RWPE2 (cell line): ENCODE data around the gene HP.

Experiments used
- ATAC-seq: fragments of 200-7000 bp; cut with Tn5 transposase; 3 replicates; pipeline ENCODE4 v1.9.1; 2021; ENCODE audit warnings: low read depth
- DNase-seq: peaks from one replicate; pipeline ENCODE4 v3.0.0-alpha.2; 2020; ENCODE audit warnings: low spot score
- H3K27ac ChIP-seq: fragments of 450-650 bp; 2 replicates; pipeline ENCODE4 v1.5.1; 2017; ENCODE audit warnings: mild to moderate bottlenecking; ENCODE audit not compliant: poor library complexity, severe bottlenecking
- H3K27me3 ChIP-seq: fragments of 250-450 bp; sonication (Bioruptor Pico); 2 replicates; pipeline ENCODE4 v1.5.1; 2021; ENCODE audit warnings: mild to moderate bottlenecking, moderate library complexity; ENCODE audit not compliant: insufficient read depth, poor library complexity, severe bottlenecking
- H3K36me3 ChIP-seq: fragments of 250-450 bp; sonication (Bioruptor Pico); 2 replicates; pipeline ENCODE4 v1.5.1; 2020; ENCODE audit warnings: low read depth, mild to moderate bottlenecking, moderate library complexity
- H3K4me1 ChIP-seq: fragments of 250-450 bp; sonication (Bioruptor Pico); 2 replicates; pipeline ENCODE4 v1.5.1; 2021; ENCODE audit warnings: mild to moderate bottlenecking, moderate library complexity; ENCODE audit not compliant: insufficient read depth, poor library complexity, severe bottlenecking
- H3K4me3 ChIP-seq: fragments of 250-450 bp; sonication (Bioruptor Pico); 2 replicates; pipeline ENCODE4 v1.5.1; 2021; ENCODE audit warnings: mild to moderate bottlenecking, moderate library complexity; ENCODE audit not compliant: severe bottlenecking
- H3K9me3 ChIP-seq: fragments of 250-450 bp; sonication (Bioruptor Pico); 2 replicates; pipeline ENCODE4 v1.5.1; 2021; ENCODE audit warnings: mild to moderate bottlenecking, moderate library complexity; ENCODE audit not compliant: severe bottlenecking
- CTCF ChIP-seq: fragments of 450-650 bp; IDR thresholded peaks from one replicate; pipeline ENCODE4 v1.5.1; 2017; ENCODE audit warnings: mild to moderate bottlenecking, moderate library complexity; ENCODE audit not compliant: poor library complexity, severe bottlenecking

The HP gene

GRCh38 chr16:72027669-72028378 is 26.5 kb upstream of the HP start:
- peaks cover 11% of the 10 kb centered on the region for H3K36me3 ChIP-seq
- no peak for TF ChIP-seq CTCF
- no peak for ATAC-seq

GRCh38 chr16:72029567-72030271 is 24.6 kb upstream of the HP start:
- H3K9me3 ChIP-seq, result no peaks in the 10 kb centered on the region
- no peaks in the 10 kb centered on the region for H3K4me1 ChIP-seq
- H3K4me3 ChIP-seq, result no peak overlapping the region
- no peak for ATAC-seq
- DNase-seq, result no peak
- peaks cover 4% of the 10 kb centered on the region for H3K36me3 ChIP-seq
- TF ChIP-seq CTCF, result no peak
- no peak overlapping the region for H3K27ac ChIP-seq
- no peaks in the 10 kb centered on the region for H3K27me3 ChIP-seq

More at GRCh38 chr16:72027669-72028378, 26.5 kb upstream of the HP start:
- DNase-seq, result no peak
- H3K27me3 ChIP-seq, result no peaks in the 10 kb centered on the region
- no peak overlapping the region for H3K4me3 ChIP-seq
- H3K27ac ChIP-seq, result no peak overlapping the region
- H3K9me3 ChIP-seq, result no peaks in the 10 kb centered on the region
- no peaks in the 10 kb centered on the region for H3K4me1 ChIP-seq

GRCh38 chr16:72033437-72033836 is 20.9 kb upstream of the HP start:
- H3K4me1 ChIP-seq, result no peaks in the 10 kb centered on the region
- H3K27ac ChIP-seq, result no peak overlapping the region
- ATAC-seq (no peak), DNase-seq (no peak)
- no peaks in the 10 kb centered on the region for H3K27me3 ChIP-seq
- no peak for TF ChIP-seq CTCF
- H3K9me3 ChIP-seq, result no peaks in the 10 kb centered on the region
- H3K36me3 ChIP-seq, result no peaks in the 10 kb centered on the region
- H3K4me3 ChIP-seq, result no peak overlapping the region

GRCh38 chr16:72036098-72036497 is 18.2 kb upstream of the HP start:
- no peak overlapping the region for H3K4me3 ChIP-seq
- ATAC-seq, result no peak
- H3K9me3 ChIP-seq, result no peaks in the 10 kb centered on the region
- DNase-seq, result no peak
- no peak overlapping the region for H3K27ac ChIP-seq
- no peaks in the 10 kb centered on the region for H3K36me3 ChIP-seq
- no peaks in the 10 kb centered on the region for H3K4me1 ChIP-seq
- no peak for TF ChIP-seq CTCF
- H3K27me3 ChIP-seq, result no peaks in the 10 kb centered on the region
